Esophagus squamous epithelium (tissue), 5 donors: ENCODE measurements around the gene MSANTD1. TPM values are rescaled to one million over a fixed set of nuclear protein-coding genes. Genes with fewer than 3 reads are reported as not detected.

Source experiments
- DNase-seq: peaks from one replicate; lab custom pipeline; 2025; lab: John Stamatoyannopoulos, UW
- H3K27ac ChIP-seq, 4 donors: fragments of 200-600 bp; sonication (generic); one replicate each; pipeline ENCODE4 v1.5.1; 2016 to 2019; ENCODE audit warnings: mild to moderate bottlenecking in 1 of 4
- H3K27me3 ChIP-seq, 4 donors: fragments of 200-600 bp; sonication (generic); 1 replicate in 3 of 4; 2 replicates in 1 of 4; pipeline versions ENCODE4 v1.5.1 to v1.6.0; 2017 to 2021; ENCODE audit warnings: antibody characterized with exemption in 1 of 4
- H3K36me3 ChIP-seq, 3 donors: fragments of 200-600 bp; sonication (generic); one replicate each; pipeline ENCODE4 v1.5.1; 2016 to 2019
- H3K4me1 ChIP-seq, 3 donors: fragments of 200-600 bp; sonication (generic); one replicate each; pipeline ENCODE4 v1.5.1; 2017 to 2019
- H3K4me3 ChIP-seq, 4 donors: fragments of 200-600 bp; sonication (generic); 1 replicate in 3 of 4; 2 replicates in 1 of 4; pipeline ENCODE4 v1.5.1; 2016 to 2019; ENCODE audit warnings: mild to moderate bottlenecking in 2 of 4, moderate library complexity in 1 of 4
- H3K9me3 ChIP-seq, 3 donors: fragments of 200-600 bp; sonication (generic); one replicate each; pipeline ENCODE4 v1.5.1; 2016 to 2019
- POLR2A ChIP-seq, 4 donors: fragments of 450-650 bp; IDR thresholded peaks; one replicate each; pipeline ENCODE4 v1.6.1; 2017; ENCODE audit warnings: antibody characterized with exemption in 4 of 4, mild to moderate bottlenecking in 4 of 4, moderate library complexity in 3 of 4
- WGBS, 2 donors: methylation state at CpG; one replicate each; pipeline ENCODE4 v1.1.5; 2018; 5-methylcytosine and 5-hydroxymethylcytosine counted together
- intact Hi-C: fragments of 100-400 bp; cut with DNase I; formaldehyde crosslinking; loops from one replicate; pipeline ENCODE4 v1.15.0; 2022
- total RNA-seq, 4 donors: library from RNA; depleted of rRNA; stranded (reverse); fragments of >200 nt; gene quantifications; one replicate each; pipeline ENCODE4 v1.1.0, GENCODE V29; 2016
- TF ChIP-seq, protein P1 (sequence below), 6 experiments: fragments of 450-650 bp in 4 of 6; fragments of 200-600 bp in 2 of 6; sonication (generic) in 2 of 6; IDR thresholded peaks; one replicate each; pipeline ENCODE4 v1.5.1; 2016 to 2019; ENCODE audit warnings: antibody characterized with exemption in 6 of 6, mild to moderate bottlenecking in 4 of 6, moderate library complexity in 4 of 6
- donor health status: DM: yes; HTN: yes; CAD: no.

MSANTD1 gene
- total RNA-seq, 4 donors from 2014 or later = 0.15 to 0.95 (median 0.18) TPM; not detected in 1

DNA sequence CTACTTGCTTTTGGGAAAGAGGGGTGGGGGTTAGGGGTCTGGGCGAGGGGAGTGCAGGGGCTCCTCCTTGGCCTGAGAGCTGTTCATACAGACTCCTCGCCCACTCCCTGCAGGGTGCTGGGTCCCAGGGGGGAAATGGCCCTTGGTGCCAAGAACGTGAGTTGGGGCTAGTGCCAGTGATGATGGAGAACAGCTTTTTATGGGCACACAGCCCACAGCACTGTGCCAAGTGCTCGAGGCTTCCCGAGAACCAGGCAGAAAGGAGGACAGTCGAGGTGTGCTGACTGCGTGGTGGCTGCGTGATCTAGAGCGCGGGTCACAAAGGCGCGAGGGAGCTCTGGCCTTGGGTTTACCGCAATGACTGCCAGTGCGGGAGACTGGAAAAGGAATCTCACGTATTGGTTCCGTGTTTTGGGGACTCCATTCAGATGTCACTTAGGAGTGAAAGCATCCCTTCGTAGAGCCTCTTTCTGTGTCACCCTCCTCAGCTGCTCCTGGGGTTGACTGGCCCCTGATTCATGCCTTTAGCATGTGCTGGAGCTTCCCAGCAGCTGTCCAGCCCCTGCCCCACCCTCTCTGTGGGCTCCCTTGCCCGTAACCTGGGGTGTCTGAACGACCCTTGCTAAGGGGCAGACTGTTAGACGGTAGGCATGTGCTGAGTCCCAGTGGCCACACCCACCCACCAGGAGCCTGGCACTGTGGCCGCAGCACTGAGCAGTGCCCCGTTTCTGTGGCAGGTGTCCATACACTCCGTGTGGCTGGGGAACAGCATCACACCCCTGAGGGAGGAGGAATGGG lies 20.9 kb upstream of the MSANTD1 start:
- intact Hi-C loops = no loop called here
- Histone ChIP-seq H3K36me3 (peaks cover 41 to 95% (median 47%) of the 10 kb centered on the region in 3 donors), H3K4me3 (no peak overlapping the region), H3K4me1 (peaks cover 0 to 6% (median 0%) of the 10 kb centered on the region in 3 donors), H3K9me3 (no peaks in the 10 kb centered on the region), H3K27me3 (no peaks in the 10 kb centered on the region), H3K27ac (no peak overlapping the region)
- no peak for TF ChIP-seq POLR2A (IDR thresholded peaks at IDR 0.05)
- TF ChIP-seq, protein P1, sequence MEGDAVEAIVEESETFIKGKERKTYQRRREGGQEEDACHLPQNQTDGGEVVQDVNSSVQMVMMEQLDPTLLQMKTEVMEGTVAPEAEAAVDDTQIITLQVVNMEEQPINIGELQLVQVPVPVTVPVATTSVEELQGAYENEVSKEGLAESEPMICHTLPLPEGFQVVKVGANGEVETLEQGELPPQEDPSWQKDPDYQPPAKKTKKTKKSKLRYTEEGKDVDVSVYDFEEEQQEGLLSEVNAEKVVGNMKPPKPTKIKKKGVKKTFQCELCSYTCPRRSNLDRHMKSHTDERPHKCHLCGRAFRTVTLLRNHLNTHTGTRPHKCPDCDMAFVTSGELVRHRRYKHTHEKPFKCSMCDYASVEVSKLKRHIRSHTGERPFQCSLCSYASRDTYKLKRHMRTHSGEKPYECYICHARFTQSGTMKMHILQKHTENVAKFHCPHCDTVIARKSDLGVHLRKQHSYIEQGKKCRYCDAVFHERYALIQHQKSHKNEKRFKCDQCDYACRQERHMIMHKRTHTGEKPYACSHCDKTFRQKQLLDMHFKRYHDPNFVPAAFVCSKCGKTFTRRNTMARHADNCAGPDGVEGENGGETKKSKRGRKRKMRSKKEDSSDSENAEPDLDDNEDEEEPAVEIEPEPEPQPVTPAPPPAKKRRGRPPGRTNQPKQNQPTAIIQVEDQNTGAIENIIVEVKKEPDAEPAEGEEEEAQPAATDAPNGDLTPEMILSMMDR (IDR thresholded peaks at IDR 0.05) = no peak
- 79 to 92% methylated on average over 16 to 18 of the region's 23 CpGs for WGBS, 2 donors
- no peak for DNase-seq

DNA sequence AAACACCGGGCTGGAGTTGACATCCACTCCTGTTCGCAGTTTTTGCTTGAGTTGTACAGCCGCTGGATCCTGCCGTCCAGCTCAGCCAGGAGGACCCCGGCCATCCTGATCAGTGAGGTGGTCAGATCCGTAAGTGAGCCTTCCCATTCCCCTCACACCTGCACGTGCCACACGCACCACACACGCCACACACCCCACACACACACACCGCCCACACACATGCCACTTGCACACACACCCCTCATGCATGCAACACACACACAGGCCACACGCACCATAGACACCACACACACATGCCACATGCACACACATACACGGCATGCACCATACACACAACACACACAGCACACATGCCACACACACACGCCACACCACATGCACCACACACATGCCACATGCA lies 20.1 kb upstream of the MSANTD1 start:
- Histone ChIP-seq H3K4me3 (no peak overlapping the region), H3K27me3 (no peaks in the 10 kb centered on the region), H3K4me1 (peaks cover 0 to 6% (median 0%) of the 10 kb centered on the region in 3 donors), H3K9me3 (no peaks in the 10 kb centered on the region), H3K27ac (no peak overlapping the region), H3K36me3 (peaks cover 40 to 95% (median 41%) of the 10 kb centered on the region in 3 donors)
- no peak for DNase-seq
- 87 to 92% methylated on average over 11 to 13 of the region's 13 CpGs for WGBS, 2 donors
- intact Hi-C loops = no loop called here
- TF ChIP-seq, protein P1 (IDR thresholded peaks at IDR 0.05) = no peak
- no peak for TF ChIP-seq POLR2A (IDR thresholded peaks at IDR 0.05)

- Histone ChIP-seq H3K27ac (no peak overlapping the region), H3K4me1 (peaks cover 0 to 6% (median 0%) of the 10 kb centered on the region in 3 donors), H3K4me3 (no peak overlapping the region), H3K9me3 (no peaks in the 10 kb centered on the region), H3K27me3 (no peaks in the 10 kb centered on the region), H3K36me3 (peaks cover 37 to 95% (median 39%) of the 10 kb centered on the region in 3 donors)
- no peak for DNase-seq
- intact Hi-C loops = no loop called here
- 92 to 95% methylated on average over 9 of the region's 9 CpGs for WGBS, 2 donors
- no peak for TF ChIP-seq POLR2A (IDR thresholded peaks at IDR 0.05)
- TF ChIP-seq, protein P1 (IDR thresholded peaks at IDR 0.05) = no peak
Observed at GRCh38 chr4:3229328-3229727, 19.6 kb upstream of the MSANTD1 start.

- Histone ChIP-seq H3K4me1 (peaks cover 0 to 6% (median 0%) of the 10 kb centered on the region in 3 donors), H3K4me3 (no peak overlapping the region), H3K36me3 (peaks cover 31 to 95% (median 39%) of the 10 kb centered on the region in 3 donors), H3K9me3 (no peaks in the 10 kb centered on the region), H3K27me3 (no peaks in the 10 kb centered on the region), H3K27ac (no peak overlapping the region)
- no peak for DNase-seq
- WGBS, 2 donors = 89 to 96% methylated on average over 3 to 9 of the region's 17 CpGs
- no peak for TF ChIP-seq POLR2A (IDR thresholded peaks at IDR 0.05)
- TF ChIP-seq, protein P1 (IDR thresholded peaks at IDR 0.05) = no peak
- intact Hi-C loops = no loop called here
Observed at GRCh38 chr4:3229964-3230363, 19.0 kb upstream of the MSANTD1 start.

DNA sequence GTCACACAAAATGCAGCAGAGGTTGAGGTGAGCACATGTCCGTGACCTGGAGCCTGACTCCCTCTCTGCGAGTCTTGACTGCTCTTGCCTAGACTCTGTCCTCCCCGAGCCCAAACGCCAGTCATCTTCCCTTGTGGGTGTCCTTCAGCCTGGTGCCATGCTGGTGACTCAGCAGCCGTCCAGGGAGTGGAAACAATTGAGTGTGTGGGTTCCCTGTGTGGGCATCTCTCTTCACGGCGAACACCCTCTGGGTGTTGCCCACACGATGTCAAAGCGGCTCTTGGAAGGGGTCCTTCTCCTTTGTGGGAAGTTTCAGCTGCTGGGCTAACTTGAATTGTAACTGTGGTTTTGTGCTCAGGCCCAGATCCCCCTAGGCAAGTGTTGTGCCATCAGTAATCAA lies 17.5 kb upstream of the MSANTD1 start:
- intact Hi-C loops = no loop called here

More for the DNA sequence above, 17.5 kb upstream of the MSANTD1 start:
- Histone ChIP-seq H3K9me3 (no peaks in the 10 kb centered on the region), H3K4me3 (no peak overlapping the region), H3K4me1 (peaks cover 0 to 2% (median 0%) of the 10 kb centered on the region in 3 donors), H3K27ac (no peak overlapping the region), H3K27me3 (no peaks in the 10 kb centered on the region), H3K36me3 (peaks cover 39 to 95% (median 49%) of the 10 kb centered on the region in 3 donors)
- no peak for DNase-seq
- no peak for TF ChIP-seq POLR2A (IDR thresholded peaks at IDR 0.05)
- TF ChIP-seq, protein P1 (IDR thresholded peaks at IDR 0.05) = no peak
- 57 to 72% methylated on average over 5 of the region's 9 CpGs for WGBS, 2 donors
